ENCODE measurements around the gene PCBP3. TPM values are rescaled to one million over a fixed set of nuclear protein-coding genes. Genes with fewer than 3 reads are reported as not detected.
A peak's percentile ranks its signal among the peaks of the same experiment; 100 is the strongest.

Gene PCBP3
- total RNA-seq, 1 experiment from 2014 or later, result 10.9 TPM

DNA sequence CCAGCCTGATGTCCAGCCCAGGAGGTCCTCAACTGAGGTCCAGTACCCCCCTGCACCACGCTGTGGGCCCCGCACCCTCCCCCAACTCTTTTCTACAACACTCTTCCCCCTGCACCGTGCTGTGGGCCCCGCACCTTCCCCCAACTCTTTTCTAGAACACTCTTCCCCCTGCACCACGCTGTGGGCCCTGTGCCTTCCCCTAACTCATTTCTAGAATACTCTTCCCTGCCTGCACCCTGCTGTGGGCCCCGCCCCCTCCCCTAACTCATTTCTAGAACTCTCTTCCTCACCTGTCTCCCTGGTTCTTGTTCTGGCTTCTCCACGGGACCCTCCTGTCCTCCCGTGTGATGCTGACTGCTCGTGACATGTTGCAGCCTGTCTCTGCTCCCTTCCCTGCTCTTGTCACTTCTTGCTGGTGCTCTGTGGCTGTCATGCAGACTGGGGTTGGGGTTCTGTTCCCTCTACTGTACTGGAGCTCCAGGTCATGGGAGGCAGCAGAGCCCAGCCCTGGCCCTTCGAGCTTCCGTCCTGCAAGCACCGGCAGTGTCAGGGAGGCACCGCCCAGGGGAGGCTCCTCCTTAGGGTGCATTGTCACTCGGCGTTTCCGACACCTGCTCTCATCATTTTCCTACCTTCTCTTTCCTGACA is 177.9 kb downstream of the PCBP3 start:
- DNase-seq, result peak; percentile 27
- 0 out of 2 replicates have a peak, but pooled peaks cover 2% of the 10 kb centered on the region for H3K4me1 ChIP-seq (ENCODE audit: insufficient read depth, low read length)
- H3K9ac ChIP-seq (ENCODE audit: extremely low read depth, insufficient read length, low read length), result no peak overlapping the region
- H3K36me3 Mint-ChIP-seq (ENCODE audit: insufficient read depth in 1 of 3, low read depth in 3 of 3), result no peaks in the 10 kb centered on the region
- H3K4me3 Mint-ChIP-seq, result no peak overlapping the region
- H3K79me2 ChIP-seq (ENCODE audit: insufficient read depth, low read length), result no peaks in the 10 kb centered on the region
- no peak overlapping the region for H4K8ac ChIP-seq (replicated peaks; ENCODE audit: insufficient read length, low read depth, low read length)
- no peak overlapping the region for H2BK15ac ChIP-seq (ENCODE audit: low read depth, low read length)
- H4K91ac ChIP-seq (ENCODE audit: insufficient read length, low read depth, low read length), result no peak overlapping the region
- no peak overlapping the region for H3K14ac ChIP-seq (ENCODE audit: insufficient read depth, low read length)
- H3K23ac ChIP-seq (ENCODE audit: insufficient read length, low read depth, low read length), result no peak overlapping the region
- whole genome bisulfite sequencing (ENCODE audit: extremely low coverage, insufficient read length, low lambda C conversion rate), result no CpG with 5 or more reads among the region's 16 CpGs
- no peak overlapping the region for H2BK120ac ChIP-seq (ENCODE audit: low read depth, low read length, poor library complexity, severe bottlenecking)
- H3K18ac ChIP-seq (ENCODE audit: insufficient read length, low read depth, low read length), result no peak overlapping the region
- H3K79me1 ChIP-seq (ENCODE audit: insufficient read depth, low read depth, low read length, poor library complexity, severe bottlenecking), result no peaks in the 10 kb centered on the region
- no peak overlapping the region for H2BK20ac ChIP-seq (ENCODE audit: low read depth, low read length, poor library complexity, severe bottlenecking)
- H2AFZ ChIP-seq (ENCODE audit: low read length), result no peak overlapping the region
- H3K27me3 ChIP-seq (ENCODE audit: insufficient read depth, low read length), result no peaks in the 10 kb centered on the region
- H3K27ac ChIP-seq (ENCODE audit: insufficient read length, low read depth, low read length), result no peak overlapping the region
- H3K9me3 Mint-ChIP-seq, result no peaks in the 10 kb centered on the region
- no peaks in the 10 kb centered on the region; the same call in 1 of the 2 replicates for H3K27me3 Mint-ChIP-seq (ENCODE audit: low read depth)
- H3T11ph ChIP-seq (ENCODE audit: low read length), result no peak overlapping the region
- no peaks in the 10 kb centered on the region for H3K9me3 ChIP-seq (ENCODE audit: control insufficient read depth, low read depth, low read length)
- H3K56ac ChIP-seq (ENCODE audit: insufficient read length, low read depth, low read length), result no peak overlapping the region
- TF ChIP-seq, protein P1, sequence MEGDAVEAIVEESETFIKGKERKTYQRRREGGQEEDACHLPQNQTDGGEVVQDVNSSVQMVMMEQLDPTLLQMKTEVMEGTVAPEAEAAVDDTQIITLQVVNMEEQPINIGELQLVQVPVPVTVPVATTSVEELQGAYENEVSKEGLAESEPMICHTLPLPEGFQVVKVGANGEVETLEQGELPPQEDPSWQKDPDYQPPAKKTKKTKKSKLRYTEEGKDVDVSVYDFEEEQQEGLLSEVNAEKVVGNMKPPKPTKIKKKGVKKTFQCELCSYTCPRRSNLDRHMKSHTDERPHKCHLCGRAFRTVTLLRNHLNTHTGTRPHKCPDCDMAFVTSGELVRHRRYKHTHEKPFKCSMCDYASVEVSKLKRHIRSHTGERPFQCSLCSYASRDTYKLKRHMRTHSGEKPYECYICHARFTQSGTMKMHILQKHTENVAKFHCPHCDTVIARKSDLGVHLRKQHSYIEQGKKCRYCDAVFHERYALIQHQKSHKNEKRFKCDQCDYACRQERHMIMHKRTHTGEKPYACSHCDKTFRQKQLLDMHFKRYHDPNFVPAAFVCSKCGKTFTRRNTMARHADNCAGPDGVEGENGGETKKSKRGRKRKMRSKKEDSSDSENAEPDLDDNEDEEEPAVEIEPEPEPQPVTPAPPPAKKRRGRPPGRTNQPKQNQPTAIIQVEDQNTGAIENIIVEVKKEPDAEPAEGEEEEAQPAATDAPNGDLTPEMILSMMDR (conservative IDR thresholded peaks at IDR 0.05), result no peak
- peaks cover 28 to 37% of the 10 kb centered on the region in 2 experiments for H3K4me1 Mint-ChIP-seq
- H2AK5ac ChIP-seq (ENCODE audit: insufficient read length, low read length), result no peak overlapping the region
- no peaks in the 10 kb centered on the region for H4K20me1 ChIP-seq (ENCODE audit: control insufficient read depth, insufficient read depth, insufficient read length)
- H3K4ac ChIP-seq (ENCODE audit: low read depth, low read length), result no peak overlapping the region
- H2BK5ac ChIP-seq (ENCODE audit: insufficient read length, low read length), result no peak overlapping the region
- H3K23me2 ChIP-seq (ENCODE audit: insufficient read length, low read depth, low read length, poor library complexity, severe bottlenecking), result peaks cover 2% of the 10 kb centered on the region
- H3K4me2 ChIP-seq (ENCODE audit: insufficient read depth, insufficient read length, low read length), result no peak overlapping the region
- no peak overlapping the region for H2BK12ac ChIP-seq (ENCODE audit: insufficient read length, low read depth, low read length)
- H3K27ac Mint-ChIP-seq, result no peak overlapping the region
- H4K5ac ChIP-seq (ENCODE audit: insufficient read length, low read depth, low read length), result no peak overlapping the region
